HuH-7 (cell line): ENCODE results near the gene UQCC3.
A peak's percentile ranks its signal among the peaks of the same experiment; 100 is the strongest.
"Not testable (repeated sequence)": the region's sequence is repeated elsewhere in the genome, so short reads cannot be mapped to it uniquely, and the experiment has no call there.

ENCODE experiments used
- DNase-seq: peaks from one replicate; pipeline ENCODE4 v3.0.0; 2011; ENCODE audit warnings: low spot score

UQCC3 gene

GRCh38 chr11:62703921-62704320 is 32.4 kb downstream of the UQCC3 start:
- DNase-seq: not testable (repeated sequence)

GRCh38 chr11:62705413-62705812 is 33.9 kb downstream of the UQCC3 start:
- DNase-seq: no peak

DNA sequence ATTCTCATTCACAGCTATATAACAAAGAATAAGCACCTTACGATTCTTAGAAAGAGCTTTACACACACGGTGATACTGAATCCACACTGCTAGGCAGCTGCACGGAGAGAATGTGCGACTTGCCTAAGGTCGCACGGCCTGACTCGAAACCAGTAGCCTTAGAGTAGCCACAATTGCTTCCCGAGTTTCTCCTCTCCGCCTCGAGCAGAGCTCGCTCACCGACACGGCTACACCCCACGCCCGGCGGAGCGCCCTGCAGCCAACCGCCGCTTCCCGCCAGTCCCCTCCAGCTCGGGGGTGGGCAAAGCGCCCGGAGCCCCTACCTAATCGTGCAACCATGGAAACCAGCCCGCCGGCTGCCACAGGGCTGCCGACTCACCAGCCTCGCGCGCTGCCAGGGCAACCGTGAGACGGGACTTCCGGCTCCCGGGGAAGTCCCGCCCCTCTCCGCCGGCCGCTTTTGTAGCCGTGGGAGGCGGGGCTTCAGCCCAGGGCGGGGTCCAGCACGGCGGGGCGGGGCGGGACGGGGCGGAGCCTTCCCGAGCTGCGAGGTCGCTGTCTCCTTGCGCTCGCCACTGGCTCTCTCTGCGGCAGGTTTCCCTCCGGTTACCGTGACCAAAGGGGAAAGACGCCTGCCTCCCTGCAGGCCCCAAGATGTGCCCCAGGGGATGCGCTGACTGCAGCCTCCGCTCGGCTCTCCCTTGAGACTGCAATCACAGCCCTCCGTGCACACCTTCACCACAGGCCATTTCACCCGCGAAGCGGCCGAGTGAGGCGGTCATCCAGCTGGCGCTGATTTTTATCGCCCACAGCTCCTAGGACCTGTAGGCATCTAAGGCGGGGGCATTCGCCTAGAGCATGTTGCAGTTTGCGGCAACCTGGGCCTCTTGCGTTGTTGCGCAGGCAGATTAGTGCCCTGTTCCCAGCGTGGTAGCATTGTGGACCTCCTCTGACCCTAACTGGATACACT is 34.7 kb downstream of the UQCC3 start:
- DNase-seq: peak; percentile 87

DNA sequence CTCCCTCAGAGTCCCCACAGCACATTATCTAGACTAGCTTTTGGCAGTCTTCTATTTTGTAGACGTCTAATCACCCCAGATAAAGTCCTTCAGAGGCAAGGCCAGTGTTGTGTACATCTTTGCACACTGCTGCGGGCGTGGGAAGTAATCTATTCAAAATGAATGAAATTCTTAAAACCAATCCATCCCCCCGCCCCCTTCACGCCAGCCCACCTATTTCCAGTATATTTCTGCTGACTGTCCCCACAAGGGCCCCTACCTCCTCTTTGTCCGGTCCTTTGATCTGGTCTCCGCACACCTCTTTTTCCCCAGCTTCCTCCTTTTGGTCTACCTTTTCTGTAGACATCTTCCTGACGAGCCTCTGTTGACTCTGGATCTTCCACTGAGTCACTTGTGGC is 35.4 kb downstream of the UQCC3 start:
- no peak for DNase-seq

DNA sequence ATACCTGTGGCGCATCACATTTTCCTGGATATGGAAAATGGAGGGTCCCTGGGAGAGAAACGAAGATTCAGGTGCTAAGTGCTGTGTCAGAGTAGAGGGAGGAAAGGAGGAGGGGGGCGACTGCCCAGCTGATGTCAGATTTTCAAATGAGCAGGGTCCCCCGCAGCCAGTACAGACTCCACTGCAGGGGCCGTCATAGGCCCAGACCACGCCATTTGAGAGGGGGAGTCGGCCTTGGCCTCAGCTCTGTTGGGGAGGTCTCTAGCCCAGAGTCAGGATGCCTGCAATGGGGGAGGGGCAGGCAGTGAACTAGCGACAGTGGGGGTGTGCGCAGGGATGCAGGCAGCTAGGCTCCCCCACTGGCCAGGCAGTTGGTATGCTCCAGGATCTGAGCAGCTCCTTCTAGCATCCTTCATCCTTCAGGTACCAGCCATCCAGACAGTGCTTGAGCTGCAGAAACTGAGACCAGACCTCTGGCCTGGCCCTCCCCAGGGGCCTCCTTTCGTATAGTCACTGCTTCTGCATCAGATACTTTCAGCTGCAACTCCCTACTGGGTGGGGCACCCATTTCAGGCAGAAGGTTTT is 35.9 kb downstream of the UQCC3 start, which contains the start of the genes BSCL2 and GNG3:
TSS of gene BSCL2 (minus strand) at position 148 of the 585 bp plus-strand sequence. CDS start 229 bp downstream, outside the sequence.
TSS of gene GNG3 (plus strand) at position 400 of the 585 bp plus-strand sequence. CDS start 620 bp downstream, outside the sequence.
- DNase-seq: no peak

GRCh38 chr11:62708392-62708791 is 36.9 kb downstream of the UQCC3 start:
- DNase-seq: no peak

DNA sequence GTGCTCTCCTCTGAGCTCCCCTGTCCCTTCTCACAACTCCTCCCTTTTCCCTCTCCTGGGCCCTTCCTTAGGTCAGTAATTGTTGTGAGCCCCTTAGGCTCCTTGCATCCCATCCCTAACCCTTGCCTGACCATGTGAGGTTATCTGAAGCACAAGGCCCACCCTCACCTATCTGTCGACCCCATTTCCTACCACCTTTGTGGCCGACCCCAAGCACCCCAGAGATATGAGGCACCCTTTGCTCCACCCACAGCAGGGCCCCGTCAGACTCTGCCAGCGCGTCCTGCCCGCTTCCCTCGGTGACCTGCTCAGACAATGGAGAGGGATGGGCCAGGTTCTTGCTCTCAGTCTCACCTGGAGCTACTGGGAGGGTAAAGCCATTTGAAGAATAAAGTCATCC is 37.3 kb downstream of the UQCC3 start:
- no peak for DNase-seq

DNA sequence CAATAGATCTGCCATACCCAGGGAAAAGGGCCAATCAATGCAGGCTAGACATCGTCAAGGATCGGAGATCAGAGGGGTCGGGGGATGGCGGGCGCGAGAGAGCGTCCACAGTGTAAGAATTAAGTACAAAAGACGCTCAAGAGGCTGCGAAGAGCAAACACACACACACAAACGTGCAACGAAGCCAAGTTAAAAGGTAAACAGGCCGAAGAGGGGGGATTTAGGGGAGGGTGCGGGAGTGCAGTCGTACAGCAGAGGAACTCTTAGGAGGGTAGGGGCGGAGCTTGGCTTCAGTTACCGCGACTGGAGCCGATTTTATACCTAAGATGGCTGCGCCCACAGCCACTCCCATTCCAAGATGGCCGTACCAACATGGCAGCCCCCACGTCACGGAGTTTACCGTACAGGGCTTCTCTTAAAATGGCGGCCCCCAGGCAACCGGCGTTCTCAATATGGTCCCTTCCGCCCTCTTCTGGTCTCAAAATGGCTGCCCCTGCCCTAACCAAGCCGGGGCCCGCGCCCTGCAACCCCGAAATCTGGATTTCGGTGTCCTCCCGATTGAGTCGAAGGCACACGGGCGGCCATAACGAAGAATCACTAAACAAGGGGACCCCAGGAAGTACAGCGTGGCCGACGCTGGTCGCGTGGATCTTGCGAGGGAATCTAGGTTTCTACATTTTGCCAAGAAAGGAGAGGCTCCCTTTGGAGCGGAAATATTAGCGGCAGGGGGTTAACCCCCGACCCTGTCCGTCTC is 38.0 kb downstream of the UQCC3 start:
- DNase-seq: no peak

- DNase-seq: no peak
Observed at GRCh38 chr11:62710001-62710345, 38.5 kb downstream of the UQCC3 start.

GRCh38 chr11:62712276-62712812 is 40.9 kb downstream of the UQCC3 start:
- DNase-seq: no peak

DNA sequence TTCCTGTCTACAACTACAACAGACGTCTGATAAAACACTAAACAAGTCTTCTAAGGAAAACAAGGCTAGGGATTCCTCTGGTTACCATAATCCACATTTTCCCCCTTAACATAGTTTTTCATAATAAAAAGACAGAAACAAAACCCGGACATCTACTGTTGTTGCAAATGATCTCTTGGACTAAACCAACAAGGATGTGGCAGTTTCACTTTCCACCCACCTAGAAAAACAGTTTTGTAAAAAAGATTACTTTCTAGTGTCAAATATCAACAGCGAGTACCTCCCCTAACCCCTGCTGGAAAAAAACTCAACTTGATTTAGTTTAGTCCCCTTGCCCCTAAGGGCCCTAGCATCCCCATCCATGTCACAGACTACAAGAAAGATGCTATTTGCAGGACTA is 41.4 kb downstream of the UQCC3 start:
- no peak for DNase-seq

DNA sequence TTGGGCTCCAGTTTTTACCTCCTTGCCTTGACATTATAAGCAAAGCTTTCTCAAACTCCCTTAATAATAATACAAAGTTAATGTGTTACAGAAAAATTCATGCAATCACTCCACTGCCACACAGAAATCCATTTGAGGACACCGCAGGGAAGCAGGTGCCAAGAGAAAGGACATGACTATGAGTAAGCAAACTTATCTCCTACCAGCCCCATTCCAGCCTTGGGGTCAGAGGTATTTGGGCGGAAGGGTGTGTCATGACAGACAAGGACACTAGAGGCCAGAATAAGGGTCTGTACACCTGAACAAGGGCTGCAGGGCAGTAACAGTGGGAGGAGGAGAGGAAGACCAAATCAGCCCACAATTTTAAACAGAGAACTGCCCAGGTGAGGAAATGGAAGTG is 41.9 kb downstream of the UQCC3 start:
- DNase-seq: no peak

DNA sequence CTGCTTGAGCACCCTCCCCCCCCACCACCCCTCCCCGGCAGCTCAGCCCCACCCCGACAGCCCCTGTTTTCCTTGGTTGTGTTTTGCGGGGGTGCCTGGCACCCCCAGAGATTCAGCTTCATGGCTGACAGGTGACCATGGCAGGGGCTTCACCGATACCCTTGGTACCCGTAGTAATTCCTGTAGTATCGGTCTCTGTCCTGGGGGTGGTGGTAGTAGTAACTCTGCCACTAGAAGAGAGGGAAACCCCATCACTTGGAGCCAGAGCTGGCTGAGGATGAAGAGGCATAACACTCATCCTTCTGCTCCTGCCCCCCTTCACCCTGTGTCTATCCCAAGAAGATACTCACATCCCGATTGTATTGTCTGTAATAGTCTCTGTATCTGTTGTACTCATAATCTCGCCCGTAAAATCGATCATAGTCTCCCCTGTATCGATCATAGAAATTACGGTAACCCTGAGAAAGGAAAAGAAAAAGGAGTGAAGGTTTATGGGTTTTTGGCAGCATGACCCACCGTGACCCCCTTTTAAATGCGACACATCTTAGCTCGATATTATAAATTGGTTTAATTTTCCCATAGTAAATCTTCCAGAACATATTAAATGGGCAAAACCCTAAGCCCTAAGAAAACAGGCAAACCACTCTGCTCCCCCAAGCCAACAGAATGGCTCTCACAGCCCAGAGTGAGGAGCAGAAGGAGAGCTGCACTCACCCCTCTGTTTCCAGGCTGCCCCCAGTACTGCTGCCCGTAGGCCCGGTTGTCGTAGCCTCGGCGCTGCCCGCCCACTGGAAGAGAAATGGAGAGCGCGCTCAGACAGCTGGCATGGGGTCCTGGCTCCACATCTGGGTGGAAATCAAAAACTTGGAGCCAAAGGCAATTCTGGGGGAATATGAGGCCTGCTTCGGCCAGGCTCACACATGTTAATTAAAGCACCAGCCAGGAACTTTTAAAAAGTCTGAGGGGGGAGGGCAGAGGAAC is 44.0 kb downstream of the UQCC3 start:
- no peak for DNase-seq

GRCh38 chr11:62716206-62716605 is 44.7 kb downstream of the UQCC3 start:
- DNase-seq: no peak

DNA sequence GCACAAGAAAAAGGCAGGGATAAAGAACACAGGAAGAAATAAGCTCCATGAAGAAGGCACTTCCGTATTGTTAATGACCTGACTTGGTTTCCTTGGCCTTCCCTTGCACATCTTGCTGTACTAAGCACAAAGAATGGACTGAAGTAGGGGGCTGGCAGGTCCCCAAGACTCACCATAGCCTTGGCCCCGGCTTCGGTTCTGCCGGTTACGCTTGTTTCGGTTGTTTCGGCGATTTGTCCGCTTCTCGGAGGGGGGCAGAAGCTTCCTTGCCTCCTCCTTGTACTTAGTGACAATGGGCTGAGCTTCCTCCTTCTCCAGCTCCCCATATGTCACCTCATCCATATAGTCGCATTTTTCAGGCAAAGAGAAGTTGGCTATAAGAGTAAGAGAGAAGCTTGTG is 45.3 kb downstream of the UQCC3 start:
- no peak for DNase-seq

DNA sequence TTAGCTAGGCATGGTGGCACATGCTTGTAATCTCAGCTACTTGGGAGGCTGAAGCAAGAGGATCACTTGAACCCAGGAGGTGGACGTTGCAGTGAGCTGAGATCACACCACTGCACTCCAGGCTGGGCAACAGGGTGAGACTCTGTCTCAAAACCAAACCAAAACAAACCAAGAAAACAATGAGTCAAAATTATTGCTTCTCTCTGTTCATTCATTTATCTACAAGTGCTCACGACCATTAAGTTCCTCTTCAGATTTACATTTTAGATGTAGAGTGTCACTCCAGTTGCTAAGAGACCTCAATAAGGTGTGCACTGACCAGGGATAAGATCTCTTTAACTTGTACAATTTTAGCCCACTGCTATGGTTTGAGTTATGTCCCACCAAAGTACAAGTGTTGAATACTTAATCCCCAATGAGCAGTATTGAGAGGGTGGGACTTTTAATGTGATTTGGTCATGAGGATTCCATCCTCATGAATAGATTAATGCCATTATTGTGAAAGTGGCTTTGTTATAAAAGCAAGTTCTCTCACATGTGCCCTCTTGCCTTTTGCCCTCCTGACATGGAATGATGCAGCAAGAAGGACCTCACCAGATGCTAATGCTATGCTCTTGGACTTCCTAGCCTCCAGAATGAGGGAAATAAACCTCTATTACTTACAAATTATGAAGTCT is 48.0 kb downstream of the UQCC3 start:
- no peak for DNase-seq

DNA sequence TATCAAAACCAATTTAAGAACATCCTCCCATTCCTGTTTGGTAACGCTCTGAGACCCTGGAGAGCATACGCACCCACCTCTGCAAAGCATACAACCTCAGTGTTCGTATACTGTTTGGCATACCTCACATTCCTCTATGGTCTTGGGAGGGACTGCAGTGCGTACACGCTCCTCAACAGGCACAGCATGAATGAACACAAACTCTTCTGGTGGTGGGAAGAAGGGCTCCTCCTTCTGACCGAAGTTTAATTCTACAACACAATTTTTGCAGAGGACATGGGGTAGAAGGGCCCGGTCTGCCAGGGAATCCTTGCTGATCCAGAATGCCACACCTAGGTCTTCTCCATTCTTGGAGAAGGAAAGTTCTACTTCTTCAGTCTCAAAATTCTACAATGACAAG is 50.5 kb downstream of the UQCC3 start:
- peak; percentile 29 for DNase-seq
